ENCODE data around the gene FGFR3. TPM values are rescaled to one million over a fixed set of nuclear protein-coding genes. Genes with fewer than 3 reads are reported as not detected.

FGFR3 gene
- total RNA-seq, 4 donors from 2014 or later = 438 to 805 (median 489) TPM

DNA sequence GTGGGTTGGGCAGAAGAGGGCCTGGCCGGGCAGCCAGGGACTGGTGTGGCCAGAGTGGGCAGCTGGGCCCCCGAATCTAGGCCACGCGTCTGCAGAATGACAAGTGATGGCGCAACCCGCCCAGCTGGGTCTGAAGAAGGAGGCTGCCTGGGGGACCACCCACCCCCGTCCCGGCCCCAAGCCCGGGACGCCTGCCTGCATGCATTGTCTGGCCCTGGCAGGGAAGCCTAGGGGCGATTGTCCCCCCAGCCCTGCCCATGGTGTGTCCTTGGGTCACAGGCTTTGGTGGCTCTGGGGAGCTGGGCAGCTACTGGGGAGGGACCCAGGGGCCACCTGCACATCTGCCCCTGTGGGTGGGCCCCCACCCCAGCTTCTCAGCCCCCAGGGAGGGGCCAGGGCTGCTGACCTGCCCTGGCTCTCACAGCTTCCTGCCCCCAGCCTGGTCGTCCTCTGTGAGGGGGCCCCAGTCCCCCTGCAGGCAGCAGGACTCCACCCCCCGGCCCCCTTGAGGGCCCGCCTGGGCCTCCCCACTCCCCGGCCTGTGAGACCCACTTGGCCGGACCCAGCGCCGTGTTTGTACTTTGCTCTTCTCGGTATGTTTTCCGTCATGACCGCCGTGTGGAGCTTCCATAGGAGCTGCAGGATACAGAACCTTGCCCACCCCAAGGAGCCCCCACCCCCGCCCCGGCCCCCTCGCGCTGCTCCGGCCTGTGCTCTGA, 4.9 kb downstream of the FGFR3 start:
- H3K4me3 ChIP-seq (ENCODE audit: low read depth, poor library complexity, severe bottlenecking) = no peak overlapping the region
- intact Hi-C loops (cut with DNase I; ENCODE audit: low total_unique reads) = no loop called here
- no peak for TF ChIP-seq POLR2A (IDR thresholded peaks at IDR 0.05)
- TF ChIP-seq, protein P1, sequence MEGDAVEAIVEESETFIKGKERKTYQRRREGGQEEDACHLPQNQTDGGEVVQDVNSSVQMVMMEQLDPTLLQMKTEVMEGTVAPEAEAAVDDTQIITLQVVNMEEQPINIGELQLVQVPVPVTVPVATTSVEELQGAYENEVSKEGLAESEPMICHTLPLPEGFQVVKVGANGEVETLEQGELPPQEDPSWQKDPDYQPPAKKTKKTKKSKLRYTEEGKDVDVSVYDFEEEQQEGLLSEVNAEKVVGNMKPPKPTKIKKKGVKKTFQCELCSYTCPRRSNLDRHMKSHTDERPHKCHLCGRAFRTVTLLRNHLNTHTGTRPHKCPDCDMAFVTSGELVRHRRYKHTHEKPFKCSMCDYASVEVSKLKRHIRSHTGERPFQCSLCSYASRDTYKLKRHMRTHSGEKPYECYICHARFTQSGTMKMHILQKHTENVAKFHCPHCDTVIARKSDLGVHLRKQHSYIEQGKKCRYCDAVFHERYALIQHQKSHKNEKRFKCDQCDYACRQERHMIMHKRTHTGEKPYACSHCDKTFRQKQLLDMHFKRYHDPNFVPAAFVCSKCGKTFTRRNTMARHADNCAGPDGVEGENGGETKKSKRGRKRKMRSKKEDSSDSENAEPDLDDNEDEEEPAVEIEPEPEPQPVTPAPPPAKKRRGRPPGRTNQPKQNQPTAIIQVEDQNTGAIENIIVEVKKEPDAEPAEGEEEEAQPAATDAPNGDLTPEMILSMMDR (IDR thresholded peaks at IDR 0.05) = no peak
- DNase-seq (ENCODE audit: low spot score in 2 of 2) = no peak
- WGBS, 2 donors = 68 to 80% methylated on average over 21 to 22 of the region's 27 CpGs

- TF ChIP-seq, protein P1 (IDR thresholded peaks at IDR 0.05) = no peak
- no peak for TF ChIP-seq POLR2A (IDR thresholded peaks at IDR 0.05)
- no peak for DNase-seq (ENCODE audit: low spot score in 2 of 2)
- no peak overlapping the region for H3K4me3 ChIP-seq (ENCODE audit: low read depth, poor library complexity, severe bottlenecking)
- intact Hi-C loops (cut with DNase I; ENCODE audit: low total_unique reads) = no loop called here
- WGBS, 2 donors = 66 to 71% methylated on average over 23 to 27 of the region's 30 CpGs
These were observed 5.7 kb downstream of the FGFR3 start for GRCh38 chr4:1798580-1799386.

DNA sequence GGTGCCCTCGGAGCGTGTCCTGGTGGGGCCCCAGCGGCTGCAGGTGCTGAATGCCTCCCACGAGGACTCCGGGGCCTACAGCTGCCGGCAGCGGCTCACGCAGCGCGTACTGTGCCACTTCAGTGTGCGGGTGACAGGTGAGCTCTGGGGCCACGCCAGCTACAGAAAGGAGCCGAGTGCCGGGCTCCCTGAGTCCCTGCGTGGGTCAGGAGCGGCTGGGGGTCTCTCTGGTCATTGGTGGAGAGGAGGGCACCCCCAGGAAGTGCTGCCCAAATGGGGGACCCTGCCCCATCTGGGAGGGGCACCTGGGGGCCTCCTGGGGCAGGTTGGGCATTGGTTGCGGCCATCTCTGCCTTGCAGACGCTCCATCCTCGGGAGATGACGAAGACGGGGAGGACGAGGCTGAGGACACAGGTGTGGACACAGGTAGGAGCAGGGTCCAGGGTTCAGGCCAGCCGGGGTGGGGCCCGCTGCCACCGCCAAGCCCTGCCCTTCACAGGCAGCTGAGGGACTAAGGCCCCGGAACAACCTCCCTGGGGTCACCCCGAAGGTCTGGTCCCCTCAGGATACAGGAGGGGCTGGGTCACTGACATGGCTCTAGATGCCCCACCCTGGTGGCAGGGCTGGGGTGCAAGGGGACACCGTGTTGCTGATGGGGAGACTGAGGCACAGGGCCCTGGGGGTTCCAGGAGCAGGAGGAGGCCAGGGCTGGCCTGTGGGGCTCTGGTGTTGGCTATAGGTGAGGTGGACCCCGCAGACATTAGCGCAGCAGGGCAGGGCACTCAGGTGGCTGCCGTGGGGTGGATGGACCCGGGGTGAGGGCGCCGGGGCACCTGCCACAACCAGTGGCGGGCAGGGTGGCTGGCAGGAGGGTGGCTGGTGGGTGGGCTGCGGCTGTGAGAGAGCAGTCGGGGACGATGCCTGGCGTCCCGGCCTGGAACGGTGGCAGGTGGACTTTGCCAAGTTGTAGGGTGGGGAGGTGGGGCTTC, 6.6 kb downstream of the FGFR3 start:
- intact Hi-C loops (cut with DNase I; ENCODE audit: low total_unique reads) = loop anchor here (10.0 kb wide), 1 partner anchor 105 kb away; no protein-coding TSS in a partner anchor
- no peak for DNase-seq (ENCODE audit: low spot score in 2 of 2)
- WGBS, 2 donors = 68 to 71% methylated on average over 40 to 41 of the region's 41 CpGs

GRCh38 chr4:1800805-1801204, 7.7 kb downstream of the FGFR3 start:
- 52 to 70% methylated on average over 3 to 9 of the region's 10 CpGs for WGBS, 2 donors
- H3K4me3 ChIP-seq (ENCODE audit: low read depth, poor library complexity, severe bottlenecking) = no peak overlapping the region
- intact Hi-C loops (cut with DNase I; ENCODE audit: low total_unique reads) = loop anchor here (10.0 kb wide), 1 partner anchor 104 kb away; no protein-coding TSS in a partner anchor
- no peak for TF ChIP-seq POLR2A (IDR thresholded peaks at IDR 0.05)
- TF ChIP-seq, protein P1 (IDR thresholded peaks at IDR 0.05) = no peak
- no peak for DNase-seq (ENCODE audit: low spot score in 2 of 2)

More for the DNA sequence above, 6.6 kb downstream of the FGFR3 start:
- TF ChIP-seq, protein P1 (IDR thresholded peaks at IDR 0.05) = no peak
- no peak for TF ChIP-seq POLR2A (IDR thresholded peaks at IDR 0.05)
- H3K4me3 ChIP-seq (ENCODE audit: low read depth, poor library complexity, severe bottlenecking) = no peak overlapping the region

- TF ChIP-seq, protein P1 (IDR thresholded peaks at IDR 0.05) = no peak
- no peak for TF ChIP-seq POLR2A (IDR thresholded peaks at IDR 0.05)
- DNase-seq (ENCODE audit: low spot score in 2 of 2) = no peak
- WGBS, 2 donors = 80 to 83% methylated on average over 16 to 39 of the region's 56 CpGs
- intact Hi-C loops (cut with DNase I; ENCODE audit: low total_unique reads) = loop anchor here (10.0 kb wide), 1 partner anchor 103 kb away; no protein-coding TSS in a partner anchor
- no peak overlapping the region for H3K4me3 ChIP-seq (ENCODE audit: low read depth, poor library complexity, severe bottlenecking)
These were observed 8.3 kb downstream of the FGFR3 start for GRCh38 chr4:1801286-1801958.
